K562 (cell line): Measurements from ENCODE around the gene RABIF. TPM values are rescaled to one million over a fixed set of nuclear protein-coding genes. Genes with fewer than 3 reads are reported as not detected.

Source experiments
- AFF1 ChIP-seq, 2 experiments: fragments of 450-650 bp; IDR thresholded peaks; 2 replicates each; pipeline ENCODE4 v1.6.1; 2018; ENCODE audit warnings: mild to moderate bottlenecking in 2 of 2, low read depth in 1 of 2; ENCODE audit not compliant: partially characterized antibody in 2 of 2
- FOXM1 ChIP-seq, 2 experiments: fragments of 450-650 bp in 1 of 2; sonication (generic) in 1 of 2; formaldehyde crosslinking in 1 of 2; IDR thresholded peaks; 2 replicates each; pipeline versions ENCODE4 v1.6.1 to v1.9.0; 2017 to 2022; ENCODE audit warnings: low read depth in 2 of 2, mild to moderate bottlenecking in 2 of 2, missing genetic modification reagents in 1 of 2, moderate library complexity in 1 of 2
- MECOM ChIP-seq: fragments of 250-450 bp; sonication (Bioruptor Pico); IDR thresholded peaks from 2 replicates; pipeline ENCODE4 v1.8.0; 2022; ENCODE audit warnings: inconsistent platforms
- MGA ChIP-seq: fragments of 450-650 bp; IDR thresholded peaks from 2 replicates; pipeline ENCODE4 v1.6.1; 2016; ENCODE audit warnings: mild to moderate bottlenecking, moderate library complexity
- NEUROD1 ChIP-seq: fragments of 150-350 bp; IDR thresholded peaks from 2 replicates; pipeline ENCODE4 v1.6.1; 2014; ENCODE audit warnings: borderline replicate concordance, low read length, low read depth; ENCODE audit not compliant: partially characterized antibody
- polyA plus RNA-seq, 8 experiments: library from polyadenylated mRNA; depleted of rRNA in 4 of 8; stranded (reverse) in 5 of 8; unstranded in 3 of 8; fragments of >200 nt; fragmentation: Nextera tagmentation in 2 of 8; fragmentation: Illumina TruSeq in 1 of 8; extraction: Ambion mirVana in 2 of 8; extraction: Trizol in 1 of 8; gene quantifications; 2 replicates each; pipeline versions ENCODE4 v1.2.1 to v1.2.3, GENCODE V29; 2011 to 2014; ENCODE audit warnings: inconsistent platforms in 1 of 8, missing spikeins in 1 of 8
- total RNA-seq, 7 experiments: library from RNA; depleted of rRNA in 6 of 7; stranded (reverse); fragments of >200 nt in 6 of 7; fragmentation: Illumina TruSeq in 2 of 7; extraction: Trizol in 2 of 7; gene quantifications; 2 replicates each; pipeline versions ENCODE4 v1.2.1 to v1.2.3, GENCODE V29; 2011 to 2021; ENCODE audit warnings: low replicate concordance in 1 of 7

Gene RABIF
- total and polyA plus RNA-seq, 9 of the 15 experiments (the other 6 are each of a cell fraction or from before 2014, with no cell fraction given) = 7.4 to 20.1 (median 11.0) TPM

- TF ChIP-seq MGA = 0 out of 2 replicates have a peak, but pooled peaks have one; percentile 16
- TF ChIP-seq MECOM (CRISPR knock-in tag) = 0 out of 2 replicates have a peak, but pooled peaks have one; percentile 45
- no peak for TF ChIP-seq NEUROD1
- peak in 1 of 2 experiments; percentile 22 for TF ChIP-seq AFF1 (IDR thresholded peaks at IDR 0.05; ENCODE audit: low read depth in 1 of 2, partially characterized antibody in 2 of 2)
- TF ChIP-seq FOXM1 (IDR thresholded peaks at IDR 0.05; ENCODE audit: low read depth) = 0 out of 2 replicates have a peak, but pooled peaks have one; percentile 12
- TF ChIP-seq FOXM1 (CRISPR knock-in tag; IDR thresholded peaks at IDR 0.05; ENCODE audit: low read depth) = no peak; the same call in 1 of the 2 replicates
These were observed 773 bp downstream of the RABIF start (continued) for GRCh38 chr1:202888221-202888530.
